GM18498 (cell line): ENCODE data around the gene TFG.
A peak's percentile ranks its signal among the peaks of the same experiment; 100 is the strongest.

Experiments
- ATAC-seq: cut with Tn5 transposase; IDR thresholded peaks from one replicate; pipeline ENCODE4 v1.9.1; 2021; ENCODE audit warnings: mild to moderate bottlenecking, moderate library complexity; ENCODE audit not compliant: unreplicated experiment

Gene TFG

GRCh38 chr3:100789579-100789978 lies 80.3 kb downstream of the TFG start:
- ATAC-seq: no peak

- ATAC-seq: peak; percentile 65
These were observed 87.3 kb downstream of the TFG start for GRCh38 chr3:100796556-100796955.

GRCh38 chr3:100798012-100798411 lies 88.7 kb downstream of the TFG start:
- no peak for ATAC-seq
